Transverse colon (tissue), 4 donors: ENCODE measurements around the gene CTDSP2. TPM values are rescaled to one million over a fixed set of nuclear protein-coding genes. Genes with fewer than 3 reads are reported as not detected.

Source experiments
- DNase-seq: peaks from one replicate; pipeline ENCODE4 v3.0.0-alpha.2; 2019
- H3K27ac ChIP-seq, 4 donors: fragments of 200-600 bp; sonication (generic); 2 replicates each; pipeline ENCODE4 v1.5.1; 2016 to 2018; ENCODE audit warnings: inconsistent platforms in 4 of 4
- H3K27me3 ChIP-seq: fragments of 200-600 bp; sonication (generic); 2 replicates; pipeline ENCODE4 v1.5.1; 2017; ENCODE audit warnings: inconsistent platforms
- H3K36me3 ChIP-seq, 4 donors: fragments of 200-600 bp; sonication (generic); 2 replicates each; pipeline ENCODE4 v1.5.1; 2017 to 2019; ENCODE audit warnings: inconsistent platforms in 4 of 4
- H3K4me1 ChIP-seq, 4 donors: fragments of 200-600 bp; sonication (generic); 2 replicates each; pipeline ENCODE4 v1.5.1; 2017 to 2020; ENCODE audit warnings: inconsistent platforms in 4 of 4
- H3K4me3 ChIP-seq, 4 donors: fragments of 200-600 bp; sonication (generic); 1 replicate in 1 of 4; 2 replicates in 3 of 4; pipeline versions ENCODE4 v1.5.1 to v1.6.1; 2017 to 2019; ENCODE audit warnings: inconsistent platforms in 4 of 4
- H3K9me3 ChIP-seq, 2 donors: fragments of 200-600 bp; sonication (generic); 2 replicates each; pipeline ENCODE4 v1.5.1; 2017 to 2019; ENCODE audit warnings: inconsistent platforms in 2 of 2
- EP300 ChIP-seq: sonication (generic); formaldehyde crosslinking; IDR thresholded peaks from one replicate; pipeline ENCODE4 v1.6.1; 2017; ENCODE audit warnings: antibody characterized with exemption, low read depth
- POLR2A ChIP-seq: fragments of 450-650 bp; IDR thresholded peaks from one replicate; pipeline ENCODE4 v1.6.1; 2016; ENCODE audit warnings: antibody characterized with exemption, mild to moderate bottlenecking, moderate library complexity
- POLR2AphosphoS5 ChIP-seq, 3 donors: sonication (generic); formaldehyde crosslinking; IDR thresholded peaks; one replicate each; pipeline ENCODE4 v1.6.1; 2016; ENCODE audit warnings: antibody characterized with exemption in 3 of 3
- WGBS, 2 donors: methylation state at CpG; one replicate each; pipeline ENCODE4 v1.1.5; 2018; ENCODE audit warnings: low coverage in 1 of 2; 5-methylcytosine and 5-hydroxymethylcytosine counted together
- in situ Hi-C, 4 donors: fragments of 200-750 bp; cut with MboI; loops; one replicate each; pipeline versions ENCODE4 v1.15.0 to v1.15.1; 2017; ENCODE audit warnings: low sequenced_read_pairs in 3 of 4, low pct_ligation_motif_present in 1 of 4, low pct_unique_long_range_greater_than_20kb in 1 of 4
- intact Hi-C: fragments of 100-400 bp; cut with DNase I; formaldehyde crosslinking; loops from one replicate; pipeline ENCODE4 v1.15.1; 2023; ENCODE audit warnings: low total_unique reads
- total RNA-seq, 4 donors: library from RNA; depleted of rRNA; stranded (reverse); fragments of >200 nt; gene quantifications; one replicate each; pipeline ENCODE4 v1.1.0, GENCODE V29; 2016
- TF ChIP-seq, protein P1 (sequence below), 5 experiments: fragments of 200-600 bp in 3 of 5; fragments of 450-650 bp in 2 of 5; sonication (generic) in 3 of 5; IDR thresholded peaks; 1 replicate in 2 of 5; 2 replicates in 3 of 5; pipeline ENCODE4 v1.5.1; 2016 to 2017; ENCODE audit warnings: antibody characterized with exemption in 5 of 5, inconsistent platforms in 3 of 5, mild to moderate bottlenecking in 2 of 5, moderate library complexity in 1 of 5

CTDSP2 gene
- total RNA-seq, 4 donors from 2014 or later, result 174 to 268 (median 231) TPM

- H3K27ac ChIP-seq, result peak overlapping the region; percentile 94 to 99 (median 96)
- intact Hi-C loops, result no loop called here
- 84 to 90% methylated on average over 6 of the region's 6 CpGs for WGBS, 2 donors
- no peak for DNase-seq
- H3K4me3 ChIP-seq, result no peak overlapping the region
- peaks cover 83 to 98% (median 88%) of the 10 kb centered on the region in 4 donors for H3K4me1 ChIP-seq
- H3K9me3 ChIP-seq, result no peaks in the 10 kb centered on the region
- H3K36me3 ChIP-seq, result no peaks in the 10 kb centered on the region
- in situ Hi-C loops, result loop anchor here in 2 of 4 donors (5.0 to 10.0 kb wide), 2 partner anchors 44 to 47 kb away; partner anchors contain the start of gene CTDSP2 (in 2 of the 2)
- no peaks in the 10 kb centered on the region for H3K27me3 ChIP-seq
- TF ChIP-seq POLR2A (no peak), EP300 (no peak), POLR2AphosphoS5 (IDR thresholded peaks at IDR 0.05) (no peak)
- TF ChIP-seq, protein P1, sequence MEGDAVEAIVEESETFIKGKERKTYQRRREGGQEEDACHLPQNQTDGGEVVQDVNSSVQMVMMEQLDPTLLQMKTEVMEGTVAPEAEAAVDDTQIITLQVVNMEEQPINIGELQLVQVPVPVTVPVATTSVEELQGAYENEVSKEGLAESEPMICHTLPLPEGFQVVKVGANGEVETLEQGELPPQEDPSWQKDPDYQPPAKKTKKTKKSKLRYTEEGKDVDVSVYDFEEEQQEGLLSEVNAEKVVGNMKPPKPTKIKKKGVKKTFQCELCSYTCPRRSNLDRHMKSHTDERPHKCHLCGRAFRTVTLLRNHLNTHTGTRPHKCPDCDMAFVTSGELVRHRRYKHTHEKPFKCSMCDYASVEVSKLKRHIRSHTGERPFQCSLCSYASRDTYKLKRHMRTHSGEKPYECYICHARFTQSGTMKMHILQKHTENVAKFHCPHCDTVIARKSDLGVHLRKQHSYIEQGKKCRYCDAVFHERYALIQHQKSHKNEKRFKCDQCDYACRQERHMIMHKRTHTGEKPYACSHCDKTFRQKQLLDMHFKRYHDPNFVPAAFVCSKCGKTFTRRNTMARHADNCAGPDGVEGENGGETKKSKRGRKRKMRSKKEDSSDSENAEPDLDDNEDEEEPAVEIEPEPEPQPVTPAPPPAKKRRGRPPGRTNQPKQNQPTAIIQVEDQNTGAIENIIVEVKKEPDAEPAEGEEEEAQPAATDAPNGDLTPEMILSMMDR (IDR thresholded peaks at IDR 0.05), result no peak
Measured at GRCh38 chr12:57891542-57892228, 45.2 kb upstream of the CTDSP2 start.

- intact Hi-C loops (no loop called here), in situ Hi-C loops (loop anchor here in 2 of 4 donors (5.0 to 10.0 kb wide), 2 partner anchors 43 to 46 kb away; partner anchors contain the start of gene CTDSP2 (in 2 of the 2))
- no peaks in the 10 kb centered on the region for H3K27me3 ChIP-seq
- WGBS, 2 donors, result 65 to 80% methylated on average over 4 to 14 of the region's 14 CpGs
- peaks cover 76 to 92% (median 79%) of the 10 kb centered on the region in 4 donors for H3K4me1 ChIP-seq
- no peak overlapping the region for H3K4me3 ChIP-seq
- H3K27ac ChIP-seq, result peak overlapping the region; percentile 94 to 99 (median 96)
- H3K9me3 ChIP-seq, result no peaks in the 10 kb centered on the region
- H3K36me3 ChIP-seq, result no peaks in the 10 kb centered on the region
- TF ChIP-seq POLR2A (no peak), POLR2AphosphoS5 (IDR thresholded peaks at IDR 0.05) (peak in 1 of 3 donors; percentile 28)
- no peak for DNase-seq
Measured at GRCh38 chr12:57890191-57891115, 43.9 kb upstream of the CTDSP2 start.

- peaks cover 67 to 83% (median 70%) of the 10 kb centered on the region in 4 donors for H3K4me1 ChIP-seq
- no peaks in the 10 kb centered on the region for H3K27me3 ChIP-seq
- peak; percentile 73 for TF ChIP-seq POLR2A
- TF ChIP-seq POLR2AphosphoS5 (IDR thresholded peaks at IDR 0.05), result peak; percentile 78 to 88 (median 84)
- TF ChIP-seq, protein P1 (IDR thresholded peaks at IDR 0.05), result no peak
- peak overlapping the region; percentile 94 to 99 (median 96) for H3K27ac ChIP-seq
- DNase-seq, result peak; percentile 71
- H3K36me3 ChIP-seq, result no peaks in the 10 kb centered on the region
- in situ Hi-C loops, result no loop called here
- no peak overlapping the region for H3K4me3 ChIP-seq
- H3K9me3 ChIP-seq, result no peaks in the 10 kb centered on the region
- 31% methylated on average over 10 of the region's 10 CpGs; no CpG with 5 or more reads in 1 of the 2 donors for WGBS, 2 donors
- intact Hi-C loops, result no loop called here
Measured at GRCh38 chr12:57889500-57889989, 43.0 kb upstream of the CTDSP2 start.

DNA sequence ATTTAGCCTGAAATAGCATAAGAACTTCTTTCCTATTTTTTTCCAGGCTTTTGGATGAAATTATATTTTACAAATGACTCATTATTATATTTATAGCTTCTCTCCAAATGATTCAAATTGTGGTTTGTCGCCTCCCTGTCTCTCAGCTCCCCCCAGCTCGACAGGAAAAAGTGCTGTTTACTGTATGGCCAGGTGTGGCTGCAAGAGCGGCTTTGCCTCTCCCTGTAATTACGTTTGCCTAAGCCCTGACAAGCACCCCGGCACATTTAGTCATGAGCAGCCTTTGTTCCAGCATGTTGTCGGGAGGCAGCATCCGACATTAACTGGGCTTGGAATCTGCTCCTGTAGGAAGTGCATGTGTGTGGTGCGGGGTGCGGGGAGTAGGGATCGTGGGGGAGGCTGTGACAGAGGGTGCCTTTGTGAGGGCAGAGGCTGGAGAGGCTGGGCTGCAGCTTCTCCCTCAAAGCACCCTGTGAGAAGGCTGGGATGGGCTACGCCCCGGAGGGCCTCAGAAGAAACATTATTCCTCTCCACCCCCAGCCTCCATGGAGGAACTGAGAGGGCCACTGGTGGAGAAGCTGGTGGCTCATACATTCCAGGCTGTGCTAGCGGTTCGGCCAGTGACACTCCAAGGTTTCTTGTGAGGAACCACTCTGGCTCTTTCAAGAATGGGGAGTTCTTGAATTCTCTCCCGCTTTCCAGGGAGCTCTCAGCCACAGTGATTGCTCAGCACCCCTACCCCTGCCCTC, 42.1 kb upstream of the CTDSP2 start:
- intact Hi-C loops (no loop called here), in situ Hi-C loops (no loop called here)
- Histone ChIP-seq H3K27ac (peak overlapping the region; percentile 94 to 99 (median 96)), H3K4me3 (no peak overlapping the region), H3K27me3 (no peaks in the 10 kb centered on the region), H3K4me1 (peaks cover 57 to 77% (median 61%) of the 10 kb centered on the region in 4 donors), H3K9me3 (no peaks in the 10 kb centered on the region), H3K36me3 (no peaks in the 10 kb centered on the region)
- WGBS, 2 donors, result 16 to 21% methylated on average over 8 to 15 of the region's 15 CpGs
- no peak for TF ChIP-seq EP300
- TF ChIP-seq POLR2AphosphoS5 (IDR thresholded peaks at IDR 0.05), result peak; percentile 54 to 96 (median 89)
- TF ChIP-seq, protein P1 (IDR thresholded peaks at IDR 0.05), result peak in 1 of 5 experiments; percentile 18
- peak; percentile 88 for TF ChIP-seq POLR2A
- peak; percentile 83 for DNase-seq
